IMR-90 (cell line): ENCODE measurements around the gene FNDC11. TPM values are rescaled to one million over a fixed set of nuclear protein-coding genes. Genes with fewer than 3 reads are reported as not detected.
A peak's percentile ranks its signal among the peaks of the same experiment; 100 is the strongest.

Source experiments
- ATAC-seq: fragments of 200-7000 bp; cut with Tn5 transposase; 2 replicates; pipeline ENCODE4 v1.9.1; 2020; ENCODE audit warnings: low read depth, mild to moderate bottlenecking, moderate library complexity
- BruUV-seq: library from RNA; stranded (reverse); fragments of 400-500 nt; replicated peaks from 2 replicates; lab custom pipeline; 2021; lab: Mats Ljungman, UMichigan
- CTCF ChIA-PET: fragments of 300-600 bp; formaldehyde crosslinking; extraction: SDS; loops from one replicate; lab custom pipeline; 2021; ENCODE audit warnings: antibody characterized with exemption; lab: Yijun Ruan, JAX
- POLR2A ChIA-PET: fragments of 300-600 bp; sonication (Branson Sonifier 250); formaldehyde crosslinking; loops from one replicate; lab custom pipeline; 2022; ENCODE audit warnings: antibody characterized with exemption; ENCODE audit not compliant: unreplicated experiment; lab: Charles Lee
- DNase-seq: peaks from one replicate; pipeline ENCODE4 v3.0.0; 2013
- H2AFZ ChIP-seq: replicated peaks from 2 replicates; pipeline ENCODE3; 2013; ENCODE audit warnings: low read length, mild to moderate bottlenecking; ENCODE audit not compliant: poor library complexity
- H2AK5ac ChIP-seq: 2 replicates; pipeline ENCODE4 v1.6.1; 2013; ENCODE audit warnings: low read depth, low read length, inconsistent platforms
- H2AK9ac ChIP-seq: replicated peaks from 2 replicates; pipeline ENCODE3; 2013; ENCODE audit warnings: mild to moderate bottlenecking, low read depth, low read length, moderate library complexity; ENCODE audit not compliant: poor library complexity
- H2BK120ac ChIP-seq: 2 replicates; pipeline ENCODE4 v1.6.1; 2013; ENCODE audit warnings: low read depth, low read length, inconsistent platforms
- H2BK15ac ChIP-seq: 3 replicates; pipeline ENCODE4 v1.6.1; 2013; ENCODE audit warnings: low read depth, low read length, inconsistent platforms
- H2BK20ac ChIP-seq: 2 replicates; pipeline ENCODE4 v1.6.1; 2013; ENCODE audit warnings: low read depth, mild to moderate bottlenecking, inconsistent platforms, low read length, moderate library complexity
- H2BK5ac ChIP-seq: 2 replicates; pipeline ENCODE4 v1.6.1; 2013; ENCODE audit warnings: mild to moderate bottlenecking, low read depth, low read length, inconsistent platforms; ENCODE audit not compliant: poor library complexity, severe bottlenecking
- H3K14ac ChIP-seq: replicated peaks from 2 replicates; pipeline ENCODE4 v1.6.1; 2013; ENCODE audit warnings: low read depth, low read length, inconsistent platforms
- H3K18ac ChIP-seq: 2 replicates; pipeline ENCODE4 v1.6.1; 2013; ENCODE audit warnings: low read depth, low read length, control low read depth
- H3K23ac ChIP-seq: 2 replicates; pipeline ENCODE4 v1.6.1; 2013; ENCODE audit warnings: low read depth, low read length, inconsistent platforms
- H3K27ac ChIP-seq: 2 replicates; pipeline ENCODE4 v1.5.1; 2013; ENCODE audit warnings: mild to moderate bottlenecking, control low read depth, low read length; ENCODE audit not compliant: insufficient read depth
- H3K27me3 ChIP-seq: 2 replicates; pipeline ENCODE4 v1.6.1; 2013; ENCODE audit warnings: low read length; ENCODE audit not compliant: control insufficient read depth, insufficient read depth
- H3K36me3 ChIP-seq: 2 replicates; pipeline ENCODE4 v1.6.1; 2013; ENCODE audit warnings: low read length, mixed read lengths; ENCODE audit not compliant: control insufficient read depth, insufficient read depth
- H3K4ac ChIP-seq: 2 replicates; pipeline ENCODE4 v1.6.1; 2013; ENCODE audit warnings: low read depth, low read length, inconsistent platforms
- H3K4me1 ChIP-seq: 2 replicates; pipeline ENCODE4 v1.6.1; 2013; ENCODE audit warnings: low read length, mixed read lengths; ENCODE audit not compliant: control insufficient read depth, insufficient read depth
- H3K4me2 ChIP-seq: 2 replicates; pipeline ENCODE4 v1.6.1; 2013; ENCODE audit warnings: low read depth, mild to moderate bottlenecking, control low read depth, low read length, moderate library complexity
- H3K4me3 ChIP-seq: 2 replicates; pipeline ENCODE4 v1.5.1; 2013; ENCODE audit warnings: low read depth, mild to moderate bottlenecking, control low read depth, low read length, moderate library complexity; ENCODE audit not compliant: insufficient read depth
- H3K56ac ChIP-seq: 2 replicates; pipeline ENCODE4 v1.6.1; 2013; ENCODE audit warnings: low read length, inconsistent platforms; ENCODE audit not compliant: insufficient read depth; ENCODE audit errors: extremely low read depth
- H3K79me1 ChIP-seq, 2 experiments: 2 replicates each; pipeline ENCODE4 v1.6.1; 2013; ENCODE audit warnings: low read length in 2 of 2, inconsistent platforms in 1 of 2, low read depth in 1 of 2
- H3K9ac ChIP-seq: 2 replicates; pipeline ENCODE4 v1.6.1; 2013; ENCODE audit warnings: low read depth, low read length, control low read depth
- H3K9me1 ChIP-seq: 2 replicates; pipeline ENCODE4 v1.6.1; 2013; ENCODE audit warnings: low read length, inconsistent platforms; ENCODE audit not compliant: insufficient read depth
- H3K9me3 ChIP-seq: 2 replicates; pipeline ENCODE4 v1.6.1; 2013; ENCODE audit warnings: low read length; ENCODE audit not compliant: control insufficient read depth, insufficient read depth
- H4K20me1 ChIP-seq: 2 replicates; pipeline ENCODE4 v1.6.1; 2013; ENCODE audit warnings: low read length, inconsistent platforms; ENCODE audit not compliant: insufficient read depth
- H4K5ac ChIP-seq: 2 replicates; pipeline ENCODE4 v1.6.1; 2013; ENCODE audit warnings: mild to moderate bottlenecking, low read depth, low read length, control low read depth
- H4K8ac ChIP-seq, 2 experiments: 2 replicates each; pipeline ENCODE4 v1.6.1; 2013; ENCODE audit warnings: low read depth in 2 of 2, low read length in 2 of 2, control low read depth in 1 of 2, inconsistent platforms in 1 of 2
- H4K91ac ChIP-seq: 2 replicates; pipeline ENCODE4 v1.6.1; 2013; ENCODE audit warnings: low read depth, low read length, inconsistent platforms; ENCODE audit not compliant: insufficient read depth
- RAD21 ChIP-seq: IDR thresholded peaks from 2 replicates; pipeline ENCODE4 v1.6.1; 2012; ENCODE audit warnings: low read length, improper control_type of control experiment
- RCOR1 ChIP-seq: IDR thresholded peaks from 2 replicates; pipeline ENCODE4 v1.6.1; 2012; ENCODE audit warnings: mild to moderate bottlenecking, low read length, improper control_type of control experiment; ENCODE audit not compliant: insufficient replicate concordance
- RFX5 ChIP-seq: IDR thresholded peaks from 2 replicates; pipeline ENCODE4 v1.8.0; 2012; ENCODE audit warnings: low read depth, mild to moderate bottlenecking, low read length, moderate library complexity
- WGBS, 2 experiments: methylation state at CpG; one replicate each; pipeline versions ENCODE4 v1.1.5 to v1.1.7; 2013; ENCODE audit warnings: missing lambda C conversion rate in 2 of 2; ENCODE audit not compliant: insufficient read length in 1 of 2; ENCODE audit errors: extremely low coverage in 2 of 2; 5-methylcytosine and 5-hydroxymethylcytosine counted together
- dilution Hi-C: fragments of 300-500 bp; cut with HindIII; formaldehyde crosslinking; loops from one replicate; pipeline ENCODE4 v1.14.3; 2018; ENCODE audit warnings: low sequenced_read_pairs; ENCODE audit not compliant: unreplicated experiment
- in situ Hi-C: fragments of 300-500 bp; cut with MboI; formaldehyde crosslinking; loops from 3 replicates; pipeline ENCODE4 v1.14.3; 2019; ENCODE audit warnings: low sequenced_read_pairs, inconsistent platforms, mixed read lengths
- intact Hi-C: fragments of 100-400 bp; cut with micrococcal nuclease; formaldehyde crosslinking; loops from 2 replicates; pipeline ENCODE4 v1.10.0; 2022
- polyA plus RNA-seq, 3 experiments: library from polyadenylated mRNA; depleted of rRNA; stranded (reverse); fragments of >200 nt; gene quantifications; 2 replicates each; pipeline ENCODE4 v1.2.3, GENCODE V29; 2012; ENCODE audit warnings: low replicate concordance in 1 of 3
- total RNA-seq: library from RNA; depleted of rRNA; stranded (reverse); fragments of >200 nt; gene quantifications from 2 replicates; pipeline ENCODE4 v1.2.3, GENCODE V29; 2012
- TF ChIP-seq, protein P1 (sequence below): conservative IDR thresholded peaks from 2 replicates; pipeline ENCODE4 v1.5.1; 2012; ENCODE audit warnings: mild to moderate bottlenecking, low read depth, low read length, improper control_type of control experiment

The FNDC11 gene
- total and polyA plus RNA-seq, 2 of the 4 experiments (the other 2 are of a cell fraction) = 0.36 to 1.0 TPM

DNA sequence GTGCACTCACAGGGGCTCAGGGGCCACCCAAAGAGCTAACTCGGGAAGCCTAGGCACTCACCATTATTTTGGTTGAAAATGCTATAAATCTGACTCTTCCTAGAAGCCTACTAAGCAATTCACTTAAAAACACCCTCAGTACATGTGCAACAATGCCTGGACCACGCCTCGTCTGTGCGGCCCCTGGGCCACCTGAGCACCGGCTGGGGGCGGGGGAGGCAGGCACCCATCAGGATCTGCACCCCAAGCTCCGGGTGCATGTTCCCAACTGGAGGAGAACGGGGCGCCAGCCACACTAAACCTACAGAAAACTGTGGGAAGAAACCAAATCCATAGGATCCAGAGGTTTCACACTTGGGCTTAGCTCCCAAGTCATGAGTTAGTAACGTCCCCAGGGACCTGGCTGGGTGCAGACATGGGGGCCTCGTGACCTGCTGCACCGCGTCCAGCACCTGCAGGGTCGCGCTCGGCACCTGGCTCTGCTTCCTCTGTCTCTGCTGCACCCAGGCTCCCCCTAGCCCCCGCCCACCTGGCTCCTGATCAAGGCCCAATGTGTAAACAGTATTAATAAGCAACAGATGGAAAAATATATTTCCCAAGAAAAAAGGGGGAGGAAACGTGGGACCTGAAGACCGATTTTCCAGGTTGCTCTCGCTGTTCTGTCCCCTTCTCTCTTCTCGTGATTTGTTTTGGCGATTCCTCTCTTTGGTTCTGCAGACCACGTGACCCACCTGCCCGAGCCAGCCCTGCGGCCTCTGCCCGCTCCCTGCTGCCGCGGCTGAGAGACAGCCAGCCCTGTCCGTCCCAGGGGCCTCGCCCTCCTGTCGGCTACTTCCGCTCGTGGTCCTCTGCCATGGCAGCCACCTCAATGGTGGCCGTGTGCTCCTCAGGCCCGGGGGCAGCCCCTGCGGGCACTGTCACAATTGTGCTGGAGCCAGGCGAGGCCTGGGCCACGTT lies 35.6 kb downstream of the FNDC11 start:
- BruUV-seq = no TSS peak
- Histone ChIP-seq H2BK5ac (no peak overlapping the region), H3K23ac (no peak overlapping the region), H4K8ac (no peak overlapping the region), H4K5ac (no peak overlapping the region), H3K27me3 (no peaks in the 10 kb centered on the region), H3K9me3 (no peaks in the 10 kb centered on the region), H2BK120ac (no peak overlapping the region), H4K20me1 (no peaks in the 10 kb centered on the region; the same call in none of the 2 replicates), H3K18ac (no peak overlapping the region), H2BK15ac (no peak overlapping the region), H3K36me3 (peaks cover 40% of the 10 kb centered on the region), H2AK9ac (peak overlapping the region; percentile 37), H3K4me2 (no peak overlapping the region), H3K9ac (no peak overlapping the region), H3K14ac (no peak overlapping the region), H2AFZ (no peak overlapping the region), H3K79me1 (peaks cover 0 to 4% of the 10 kb centered on the region in 2 experiments; a peak in 2 of 4 replicates), H3K4me3 (no peak overlapping the region), H2BK20ac (no peak overlapping the region), H3K9me1 (peaks cover 4% of the 10 kb centered on the region; the same call in 1 of the 2 replicates), H3K56ac (no peak overlapping the region), H3K4me1 (peaks cover 7% of the 10 kb centered on the region), H3K27ac (no peak overlapping the region), H3K4ac (no peak overlapping the region), H2AK5ac (no peak overlapping the region), H4K91ac (no peak overlapping the region)
- 94% methylated on average over 20 of the region's 38 CpGs; no CpG with 5 or more reads in 1 of the 2 experiments for WGBS, 2 experiments
- intact Hi-C loops = no loop called here
- ATAC-seq (no peak), DNase-seq (no peak)
- POLR2A ChIA-PET = no interaction called here
- dilution Hi-C loops = no loop called here
- CTCF ChIA-PET = no interaction called here
- TF ChIP-seq RCOR1 = no peak
- TF ChIP-seq, protein P1, sequence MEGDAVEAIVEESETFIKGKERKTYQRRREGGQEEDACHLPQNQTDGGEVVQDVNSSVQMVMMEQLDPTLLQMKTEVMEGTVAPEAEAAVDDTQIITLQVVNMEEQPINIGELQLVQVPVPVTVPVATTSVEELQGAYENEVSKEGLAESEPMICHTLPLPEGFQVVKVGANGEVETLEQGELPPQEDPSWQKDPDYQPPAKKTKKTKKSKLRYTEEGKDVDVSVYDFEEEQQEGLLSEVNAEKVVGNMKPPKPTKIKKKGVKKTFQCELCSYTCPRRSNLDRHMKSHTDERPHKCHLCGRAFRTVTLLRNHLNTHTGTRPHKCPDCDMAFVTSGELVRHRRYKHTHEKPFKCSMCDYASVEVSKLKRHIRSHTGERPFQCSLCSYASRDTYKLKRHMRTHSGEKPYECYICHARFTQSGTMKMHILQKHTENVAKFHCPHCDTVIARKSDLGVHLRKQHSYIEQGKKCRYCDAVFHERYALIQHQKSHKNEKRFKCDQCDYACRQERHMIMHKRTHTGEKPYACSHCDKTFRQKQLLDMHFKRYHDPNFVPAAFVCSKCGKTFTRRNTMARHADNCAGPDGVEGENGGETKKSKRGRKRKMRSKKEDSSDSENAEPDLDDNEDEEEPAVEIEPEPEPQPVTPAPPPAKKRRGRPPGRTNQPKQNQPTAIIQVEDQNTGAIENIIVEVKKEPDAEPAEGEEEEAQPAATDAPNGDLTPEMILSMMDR = no peak
- no peak for TF ChIP-seq RAD21
- TF ChIP-seq RFX5 = no peak
- in situ Hi-C loops = no loop called here
